CD14-positive monocyte (primary cell): ENCODE data around the gene S100B. TPM values are rescaled to one million over a fixed set of nuclear protein-coding genes. Genes with fewer than 3 reads are reported as not detected.

ENCODE experiments used
- DNase-seq, 3 donors: peaks; one replicate each; pipeline ENCODE4 v3.0.0-alpha.2; 2011 to 2022
- H2AFZ ChIP-seq: 2 replicates; pipeline ENCODE4 v1.6.0; 2012; ENCODE audit warnings: mild to moderate bottlenecking, low read depth, low read length, inconsistent platforms; ENCODE audit not compliant: insufficient read depth, poor library complexity, severe bottlenecking
- H3K27ac ChIP-seq, 2 donors: 1 replicate in 1 of 2; 2 replicates in 1 of 2; pipeline ENCODE4 v1.5.1; 2012 to 2013; ENCODE audit warnings: low read length in 2 of 2, control low read depth in 1 of 2, inconsistent platforms in 1 of 2, low read depth in 1 of 2, mild to moderate bottlenecking in 1 of 2
- H3K27me3 ChIP-seq, 2 donors: one replicate each; pipeline versions ENCODE4 v1.6.0 to v1.6.1; 2011 to 2013; ENCODE audit warnings: low read length in 2 of 2; ENCODE audit not compliant: control insufficient read depth in 2 of 2, insufficient read depth in 2 of 2
- H3K36me3 ChIP-seq, 2 donors: replicated peaks in 1 of 2; 1 replicate in 1 of 2; 2 replicates in 1 of 2; pipeline versions ENCODE4 v1.5.1 to v1.6.1; 2012 to 2013; ENCODE audit warnings: low read length in 2 of 2, control low read depth in 1 of 2, inconsistent platforms in 1 of 2, mild to moderate bottlenecking in 1 of 2; ENCODE audit not compliant: insufficient read depth in 2 of 2, control insufficient read depth in 1 of 2
- H3K4me1 ChIP-seq, 2 donors: 1 replicate in 1 of 2; 2 replicates in 1 of 2; pipeline versions ENCODE4 v1.5.1 to v1.6.1; 2012 to 2013; ENCODE audit warnings: low read length in 2 of 2, control low read depth in 1 of 2, inconsistent platforms in 1 of 2, mild to moderate bottlenecking in 1 of 2, moderate library complexity in 1 of 2; ENCODE audit not compliant: insufficient read depth in 2 of 2, control insufficient read depth in 1 of 2
- H3K4me2 ChIP-seq: replicated peaks from 2 replicates; pipeline ENCODE3; 2012; ENCODE audit warnings: low read length, moderate library complexity, mild to moderate bottlenecking; ENCODE audit not compliant: poor library complexity, severe bottlenecking; ENCODE audit errors: extremely low read depth
- H3K4me3 ChIP-seq, 3 experiments: fragments of 200-600 bp in 1 of 3; sonication (generic) in 1 of 3; replicated peaks in 1 of 3; 1 replicate in 2 of 3; 2 replicates in 1 of 3; pipeline ENCODE4 v1.5.1; 2011 to 2013; ENCODE audit warnings: low read length in 3 of 3, mild to moderate bottlenecking in 3 of 3, control low read depth in 2 of 3, low read depth in 2 of 3, inconsistent platforms in 1 of 3, moderate library complexity in 1 of 3
- H3K79me2 ChIP-seq: 2 replicates; pipeline ENCODE4 v1.6.0; 2012; ENCODE audit warnings: mild to moderate bottlenecking, control low read depth, inconsistent platforms, low read length, moderate library complexity; ENCODE audit not compliant: insufficient read depth
- H3K9ac ChIP-seq: 2 replicates; pipeline ENCODE4 v1.6.0; 2017; ENCODE audit warnings: low read length, mild to moderate bottlenecking; ENCODE audit not compliant: insufficient read depth, poor library complexity, severe bottlenecking
- H3K9me3 ChIP-seq, 2 donors: replicated peaks in 1 of 2; 1 replicate in 1 of 2; 2 replicates in 1 of 2; pipeline versions ENCODE4 v1.5.1 to v1.6.1; 2012 to 2013; ENCODE audit warnings: low read length in 2 of 2, control low read depth in 1 of 2; ENCODE audit not compliant: control insufficient read depth in 1 of 2, insufficient read depth in 1 of 2
- H4K20me1 ChIP-seq: 2 replicates; pipeline ENCODE4 v1.6.0; 2012; ENCODE audit warnings: mild to moderate bottlenecking, low read length, control low read depth, moderate library complexity; ENCODE audit not compliant: insufficient read depth
- H3K27ac Mint-ChIP-seq, 7 donors: one replicate each; pipeline ENCODE4 v1.8.0; 2020; ENCODE audit warnings: mild to moderate bottlenecking in 7 of 7, mixed read lengths in 7 of 7, moderate library complexity in 6 of 7, inconsistent platforms in 2 of 7
- H3K27me3 Mint-ChIP-seq, 3 donors: one replicate each; pipeline ENCODE4 v1.8.0; 2021 to 2022; ENCODE audit warnings: low read depth in 3 of 3, mild to moderate bottlenecking in 3 of 3, mixed read lengths in 3 of 3, moderate library complexity in 3 of 3, inconsistent platforms in 1 of 3
- H3K36me3 Mint-ChIP-seq, 2 donors: one replicate each; pipeline ENCODE4 v1.8.0; 2020; ENCODE audit warnings: mixed read lengths in 2 of 2, inconsistent platforms in 1 of 2, mild to moderate bottlenecking in 1 of 2
- H3K4me1 Mint-ChIP-seq: one replicate; pipeline ENCODE4 v1.8.0; 2020; ENCODE audit warnings: mild to moderate bottlenecking, mixed read lengths
- H3K4me3 Mint-ChIP-seq, 2 donors: one replicate each; pipeline ENCODE4 v1.8.0; 2020; ENCODE audit warnings: mild to moderate bottlenecking in 2 of 2, mixed read lengths in 2 of 2, moderate library complexity in 1 of 2
- H3K9me3 Mint-ChIP-seq, 7 donors: one replicate each; pipeline ENCODE4 v1.8.0; 2020 to 2022; ENCODE audit warnings: mixed read lengths in 7 of 7, mild to moderate bottlenecking in 6 of 7, moderate library complexity in 6 of 7, inconsistent platforms in 2 of 7
- CTCF ChIP-seq: fragments of 200-600 bp; IDR thresholded peaks from one replicate; pipeline ENCODE4 v1.8.0; 2022; ENCODE audit warnings: antibody characterized with exemption, mild to moderate bottlenecking
- WGBS: methylation state at CpG from one replicate; pipeline ENCODE4 v1.1.5; 2013; ENCODE audit warnings: missing lambda C conversion rate; ENCODE audit not compliant: insufficient coverage; 5-methylcytosine and 5-hydroxymethylcytosine counted together
- intact Hi-C, 2 donors: fragments of 100-400 bp; cut with micrococcal nuclease; formaldehyde crosslinking; loops; one replicate each; pipeline versions ENCODE4 v1.15.0 to v1.15.1; 2023
- polyA minus RNA-seq: library from RNA; depleted of rRNA, polyadenylated mRNA; stranded (reverse); fragments of >200 nt; gene quantifications from 2 replicates; pipeline ENCODE4 v1.2.3, GENCODE V29; 2012
- polyA plus RNA-seq, 3 donors: library from polyadenylated mRNA; depleted of rRNA in 1 of 3; unstranded in 2 of 3; stranded (reverse) in 1 of 3; fragments of 300-500 nt in 2 of 3; fragments of >200 nt in 1 of 3; fragmentation: Illumina TruSeq in 2 of 3; gene quantifications; 1 replicate in 2 of 3; 2 replicates in 1 of 3; pipeline ENCODE4 v1.2.3, GENCODE V29; 2012 to 2021
- total RNA-seq, 12 experiments: library from RNA in 1 of 12; stranded (reverse) in 1 of 12; fragments of 120-200 nt in 1 of 12; gene quantifications; one replicate each; pipeline ENCODE4 v1.2.4 and lab custom pipeline; 2013 to 2026; ENCODE audit warnings: mixed read lengths in 6 of 12, inconsistent platforms in 1 of 12

Gene S100B
- 0.71 TPM for total RNA-seq (2013)
- polyA plus RNA-seq (1 to 10 TPM in 1 of 3 donors, under 1 TPM in 2; 0.59 to 1.4 (median 0.67) TPM), polyA minus RNA-seq (not detected in 2 replicates), total RNA-seq (lab: John Stamatoyannopoulos, UW) (0 to 0.41 (median 0.30) reads per million in 11 experiments)

GRCh38 chr21:46604975-46605766 lies at the start of gene S100B:
Gene S100B, minus strand, starts transcription at chr21:46605082. Its CDS starts 2,667 bp downstream, at chr21:46602415.
- Mint-ChIP-seq H3K27me3 (peaks cover 0 to 2% (median 0%) of the 10 kb centered on the region in 3 donors), H3K9me3 (no peaks in the 10 kb centered on the region), H3K4me3 (peak within 1 kb of the TSS; percentile 51 to 81), H3K4me1 (peaks cover 47% of the 10 kb centered on the region), H3K27ac (peak within 1 kb of the TSS; percentile 78 to 96 (median 88)), H3K36me3 (no peaks in the 10 kb centered on the region)
- Histone ChIP-seq H4K20me1 (no peaks in the 10 kb centered on the region), H3K4me1 (peaks cover 26 to 28% of the 10 kb centered on the region in 2 donors), H3K27me3 (no peaks in the 10 kb centered on the region), H2AFZ (peak within 1 kb of the TSS; percentile 72), H3K36me3 (no peaks in the 10 kb centered on the region), H3K4me2 (peak within 1 kb of the TSS; percentile 58), H3K27ac (peak within 1 kb of the TSS; percentile 64 to 82), H3K79me2 (no peaks in the 10 kb centered on the region), H3K4me3 (peak within 1 kb of the TSS in 1 of 3 experiments; percentile 36), H3K9me3 (peaks cover 0 to under 1% of the 10 kb centered on the region in 2 donors), H3K9ac (peak within 1 kb of the TSS; percentile 21)
- intact Hi-C loops = no loop called here
- WGBS = 56% methylated on average over 14 of the region's 15 CpGs
- DNase-seq = no peak
- TF ChIP-seq CTCF = no peak

DNA sequence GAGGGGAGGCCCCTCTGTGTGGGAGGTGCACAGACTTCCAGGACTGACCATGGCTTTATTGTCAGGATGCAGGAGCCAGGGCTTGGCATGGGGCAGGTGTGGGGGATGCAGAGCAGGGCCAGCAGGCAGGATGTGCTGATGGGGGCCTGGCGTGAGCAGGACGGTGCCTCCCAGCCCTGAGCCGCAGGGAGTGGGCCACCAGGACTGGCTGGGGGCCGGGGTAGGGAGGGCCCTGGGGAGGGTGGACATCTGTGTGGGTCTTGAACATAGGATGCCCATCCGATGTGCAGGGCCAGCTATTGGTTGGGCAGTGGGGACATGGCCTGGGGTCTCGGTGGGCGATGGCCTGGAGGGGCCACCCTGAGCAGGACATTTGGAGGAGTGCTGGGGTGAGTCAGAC lies 46.2 kb upstream of the S100B start:
- WGBS = over 99% methylated on average over 7 of the region's 7 CpGs
- no peak overlapping the region for H3K4me3 Mint-ChIP-seq
- intact Hi-C loops = no loop called here
- Histone ChIP-seq H3K9me3 (peaks cover 16 to 33% of the 10 kb centered on the region in 2 donors), H3K27me3 (no peaks in the 10 kb centered on the region), H3K36me3 (peaks cover 95 to 100% of the 10 kb centered on the region in 2 donors), H3K4me2 (no peak overlapping the region), H3K27ac (no peak overlapping the region), H3K79me2 (peaks cover 26% of the 10 kb centered on the region), H3K9ac (no peak overlapping the region), H4K20me1 (peaks cover 53% of the 10 kb centered on the region), H2AFZ (no peak overlapping the region), H3K4me1 (no peaks in the 10 kb centered on the region), H3K4me3 (no peak overlapping the region)
- H3K9me3 Mint-ChIP-seq = peaks cover 12 to 35% (median 25%) of the 10 kb centered on the region in 7 donors
- peak overlapping the region in 2 of 7 donors; percentile 26 to 59 for H3K27ac Mint-ChIP-seq
- peaks cover 95 to 99% of the 10 kb centered on the region in 2 donors for H3K36me3 Mint-ChIP-seq
- TF ChIP-seq CTCF = no peak
- no peak for DNase-seq
- no peaks in the 10 kb centered on the region for H3K27me3 Mint-ChIP-seq
- H3K4me1 Mint-ChIP-seq = no peaks in the 10 kb centered on the region
